Neural cell (in vitro differentiated cells): ENCODE results near the gene PBXIP1. TPM values are rescaled to one million over a fixed set of nuclear protein-coding genes. Genes with fewer than 3 reads are reported as not detected.

Source experiments
- H2AFZ ChIP-seq: fragments of 200-600, 300-800 bp; sonication (generic), shearing (Covaris generic); 2 replicates; pipeline ENCODE4 v1.6.0; 2014; ENCODE audit warnings: low read depth, mild to moderate bottlenecking, antibody characterized with exemption, low read length, moderate library complexity
- H3F3A ChIP-seq: fragments of 200-600 bp; shearing (Covaris generic); 2 replicates; pipeline ENCODE4 v1.6.1; 2016; ENCODE audit warnings: mild to moderate bottlenecking, moderate library complexity, mixed read lengths, antibody characterized with exemption, low read length; ENCODE audit not compliant: insufficient read depth, poor library complexity, severe bottlenecking
- H3K27ac ChIP-seq: fragments of 200-600, 300-800 bp; sonication (generic), shearing (Covaris generic); 2 replicates; pipeline ENCODE4 v1.5.1; 2014; ENCODE audit warnings: mild to moderate bottlenecking, low read length, moderate library complexity
- H3K27me3 ChIP-seq: fragments of 300-800, 200-600 bp; sonication (generic), shearing (Covaris generic); 2 replicates; pipeline ENCODE4 v1.6.0; 2014; ENCODE audit warnings: mild to moderate bottlenecking, low read depth, low read length, moderate library complexity; ENCODE audit not compliant: insufficient read depth
- H3K36me3 ChIP-seq: fragments of 300-800, 200-600 bp; sonication (generic), shearing (Covaris generic); 2 replicates; pipeline ENCODE4 v1.5.1; 2014; ENCODE audit warnings: mild to moderate bottlenecking, antibody characterized with exemption, low read length, moderate library complexity; ENCODE audit not compliant: insufficient read depth
- H3K4me2 ChIP-seq: fragments of 300-800, 200-600 bp; sonication (generic), shearing (Covaris generic); 2 replicates; pipeline ENCODE4 v1.6.0; 2014; ENCODE audit warnings: mild to moderate bottlenecking, low read length
- H3K4me3 ChIP-seq: fragments of 300-800, 200-600 bp; sonication (generic), shearing (Covaris generic); 2 replicates; pipeline ENCODE4 v1.5.1; 2014; ENCODE audit warnings: mild to moderate bottlenecking, low read length, moderate library complexity
- H3K79me2 ChIP-seq: fragments of 200-600 bp; shearing (Covaris generic); replicated peaks from 2 replicates; pipeline ENCODE4 v1.6.0; 2014; ENCODE audit warnings: mild to moderate bottlenecking, low read length, moderate library complexity; ENCODE audit not compliant: insufficient read depth
- H3K9ac ChIP-seq: fragments of 300-800, 200-600 bp; sonication (generic), shearing (Covaris generic); 2 replicates; pipeline ENCODE4 v1.6.1; 2016; ENCODE audit warnings: mild to moderate bottlenecking, low read length, mixed read lengths
- H3K9me2 ChIP-seq: fragments of 200-600 bp; shearing (Covaris generic); 2 replicates; pipeline ENCODE4 v1.6.1; 2016; ENCODE audit warnings: mild to moderate bottlenecking, low read length, mixed read lengths; ENCODE audit not compliant: insufficient read depth
- H3K9me3 ChIP-seq: fragments of 200-600, 300-800 bp; sonication (generic), shearing (Covaris generic); 2 replicates; pipeline ENCODE4 v1.6.1; 2016; ENCODE audit warnings: mild to moderate bottlenecking, mixed run types, low read length, moderate library complexity, mixed read lengths
- H4K20me1 ChIP-seq: fragments of 200-600 bp; shearing (Covaris generic); 2 replicates; pipeline ENCODE4 v1.6.1; 2016; ENCODE audit warnings: mild to moderate bottlenecking, mixed run types; ENCODE audit not compliant: insufficient read depth
- CTCF ChIP-seq: fragments of 450-650 bp; IDR thresholded peaks from 2 replicates; pipeline ENCODE4 v1.5.1; 2014; ENCODE audit warnings: antibody characterized with exemption, mild to moderate bottlenecking, moderate library complexity; ENCODE audit not compliant: poor library complexity, severe bottlenecking
- EP300 ChIP-seq: fragments of 450-650 bp; conservative IDR thresholded peaks from 2 replicates; pipeline ENCODE4 v1.6.1; 2014; ENCODE audit warnings: antibody characterized with exemption, mild to moderate bottlenecking, moderate library complexity; ENCODE audit not compliant: poor library complexity, severe bottlenecking
- EZH2 ChIP-seq: fragments of 200-600, 300-800 bp; shearing (Covaris generic), sonication (generic); IDR thresholded peaks from 2 replicates; pipeline ENCODE4 v1.6.1; 2014; ENCODE audit warnings: antibody characterized with exemption, low read length, borderline replicate concordance, mild to moderate bottlenecking; ENCODE audit not compliant: insufficient read depth, poor library complexity, severe bottlenecking
- MXI1 ChIP-seq: fragments of 450-650 bp; conservative IDR thresholded peaks from 2 replicates; pipeline ENCODE4 v1.6.1; 2014; ENCODE audit warnings: antibody characterized with exemption, mild to moderate bottlenecking; ENCODE audit not compliant: poor library complexity, severe bottlenecking
- POLR2AphosphoS5 ChIP-seq: IDR thresholded peaks from 2 replicates; pipeline ENCODE4 v1.6.1; 2012
- RAD21 ChIP-seq: fragments of 450-650 bp; conservative IDR thresholded peaks from 2 replicates; pipeline ENCODE4 v1.6.1; 2014; ENCODE audit warnings: antibody characterized with exemption, mild to moderate bottlenecking, moderate library complexity
- SMC3 ChIP-seq: fragments of 450-650 bp; conservative IDR thresholded peaks from 2 replicates; pipeline ENCODE4 v1.6.1; 2014; ENCODE audit warnings: antibody characterized with exemption, mild to moderate bottlenecking, moderate library complexity; ENCODE audit not compliant: poor library complexity
- TAF1 ChIP-seq: IDR thresholded peaks from 2 replicates; pipeline ENCODE4 v1.6.1; 2012; ENCODE audit warnings: low read depth
- polyA plus RNA-seq: library from polyadenylated mRNA; depleted of rRNA; stranded (reverse); fragments of >200 nt; gene quantifications from 2 replicates; pipeline ENCODE4 v1.2.3, GENCODE V29; 2014
- TF ChIP-seq, protein P1 (sequence below): IDR thresholded peaks from 2 replicates; pipeline ENCODE4 v1.6.1; 2012; ENCODE audit warnings: borderline replicate concordance

The PBXIP1 gene
- polyA plus RNA-seq, 1 donor from 2014 or later, result 5.4 TPM

DNA sequence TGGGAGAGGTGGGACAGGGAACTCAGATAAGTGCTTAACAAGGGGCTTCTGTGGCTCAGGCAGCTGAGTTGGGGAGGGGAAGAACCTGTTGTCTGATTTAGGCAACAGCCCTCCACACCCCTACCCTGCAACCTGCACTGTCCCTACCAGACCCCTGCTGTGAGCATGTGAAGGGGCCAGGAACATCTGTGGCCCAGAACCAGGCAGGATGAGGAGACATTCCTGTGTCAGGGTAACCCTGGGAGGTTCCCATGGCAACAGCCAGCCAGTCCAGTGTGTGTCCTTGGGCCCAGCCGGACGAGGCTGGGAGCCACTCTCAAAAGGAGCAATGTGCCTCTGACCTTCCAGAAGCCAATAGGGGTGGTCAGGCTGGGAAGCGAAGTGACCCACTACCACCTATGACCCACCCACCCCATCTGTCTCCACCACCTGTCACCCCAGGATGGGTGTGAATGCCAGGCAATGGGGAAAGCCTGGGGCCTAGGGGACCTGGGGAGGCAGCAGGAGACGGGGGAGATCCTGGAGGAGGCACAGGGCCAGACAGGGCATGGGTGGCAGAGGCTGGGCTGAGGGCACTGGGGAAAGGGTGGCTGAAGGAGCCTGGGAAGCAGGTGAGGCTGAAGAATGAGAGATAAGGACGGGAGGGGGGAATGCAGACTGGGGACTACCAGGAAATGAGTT lies 14.4 kb downstream of the PBXIP1 start:
- H3K9me2 ChIP-seq, result no peaks in the 10 kb centered on the region
- TF ChIP-seq RAD21, result no peak
- no peak for TF ChIP-seq EP300
- TF ChIP-seq TAF1, result no peak
- TF ChIP-seq SMC3, result no peak
- TF ChIP-seq MXI1, result no peak
- no peak for TF ChIP-seq EZH2
- no peak for TF ChIP-seq CTCF
- TF ChIP-seq POLR2AphosphoS5, result no peak
- TF ChIP-seq, protein P1, sequence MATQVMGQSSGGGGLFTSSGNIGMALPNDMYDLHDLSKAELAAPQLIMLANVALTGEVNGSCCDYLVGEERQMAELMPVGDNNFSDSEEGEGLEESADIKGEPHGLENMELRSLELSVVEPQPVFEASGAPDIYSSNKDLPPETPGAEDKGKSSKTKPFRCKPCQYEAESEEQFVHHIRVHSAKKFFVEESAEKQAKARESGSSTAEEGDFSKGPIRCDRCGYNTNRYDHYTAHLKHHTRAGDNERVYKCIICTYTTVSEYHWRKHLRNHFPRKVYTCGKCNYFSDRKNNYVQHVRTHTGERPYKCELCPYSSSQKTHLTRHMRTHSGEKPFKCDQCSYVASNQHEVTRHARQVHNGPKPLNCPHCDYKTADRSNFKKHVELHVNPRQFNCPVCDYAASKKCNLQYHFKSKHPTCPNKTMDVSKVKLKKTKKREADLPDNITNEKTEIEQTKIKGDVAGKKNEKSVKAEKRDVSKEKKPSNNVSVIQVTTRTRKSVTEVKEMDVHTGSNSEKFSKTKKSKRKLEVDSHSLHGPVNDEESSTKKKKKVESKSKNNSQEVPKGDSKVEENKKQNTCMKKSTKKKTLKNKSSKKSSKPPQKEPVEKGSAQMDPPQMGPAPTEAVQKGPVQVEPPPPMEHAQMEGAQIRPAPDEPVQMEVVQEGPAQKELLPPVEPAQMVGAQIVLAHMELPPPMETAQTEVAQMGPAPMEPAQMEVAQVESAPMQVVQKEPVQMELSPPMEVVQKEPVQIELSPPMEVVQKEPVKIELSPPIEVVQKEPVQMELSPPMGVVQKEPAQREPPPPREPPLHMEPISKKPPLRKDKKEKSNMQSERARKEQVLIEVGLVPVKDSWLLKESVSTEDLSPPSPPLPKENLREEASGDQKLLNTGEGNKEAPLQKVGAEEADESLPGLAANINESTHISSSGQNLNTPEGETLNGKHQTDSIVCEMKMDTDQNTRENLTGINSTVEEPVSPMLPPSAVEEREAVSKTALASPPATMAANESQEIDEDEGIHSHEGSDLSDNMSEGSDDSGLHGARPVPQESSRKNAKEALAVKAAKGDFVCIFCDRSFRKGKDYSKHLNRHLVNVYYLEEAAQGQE, result no peak
- H2AFZ ChIP-seq, result no peak overlapping the region
- H3K27me3 ChIP-seq, result no peaks in the 10 kb centered on the region
- no peaks in the 10 kb centered on the region for H3K9me3 ChIP-seq
- no peak overlapping the region for H3K4me3 ChIP-seq
- no peak overlapping the region for H3K9ac ChIP-seq
- no peaks in the 10 kb centered on the region for H4K20me1 ChIP-seq
- no peaks in the 10 kb centered on the region for H3F3A ChIP-seq
- no peak overlapping the region for H3K27ac ChIP-seq
- H3K4me2 ChIP-seq, result no peak overlapping the region
- no peaks in the 10 kb centered on the region for H3K36me3 ChIP-seq
- H3K79me2 ChIP-seq, result no peaks in the 10 kb centered on the region

DNA sequence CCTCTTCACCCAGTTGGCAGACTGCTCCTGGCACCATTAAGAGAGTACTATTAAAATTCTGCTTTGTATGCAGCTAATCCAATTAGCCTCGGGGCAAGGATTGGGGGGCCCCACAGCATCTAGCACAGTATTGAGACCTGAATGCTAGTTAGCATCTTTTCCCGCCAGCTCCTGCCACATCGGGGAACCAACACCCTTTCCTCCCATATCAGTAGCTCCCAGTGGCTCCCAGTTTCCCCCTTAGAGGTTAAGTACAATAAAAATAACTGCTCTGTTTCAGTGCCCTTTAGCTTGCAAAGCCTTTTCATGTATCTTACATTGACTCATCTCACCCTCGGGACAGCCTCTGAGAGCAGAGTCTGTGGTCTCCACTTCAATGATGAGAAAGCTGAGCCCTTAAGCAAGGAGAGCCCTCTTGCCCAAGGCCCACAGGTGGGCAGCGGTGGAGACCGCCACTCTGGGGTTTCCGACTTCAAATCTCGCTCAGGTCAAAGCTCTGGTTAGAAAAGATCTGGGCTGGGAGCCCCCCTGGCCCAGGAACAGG lies 15.2 kb downstream of the PBXIP1 start:
- no peak overlapping the region for H3K9ac ChIP-seq
- no peaks in the 10 kb centered on the region for H3K36me3 ChIP-seq
- H3K4me3 ChIP-seq, result no peak overlapping the region
- no peak overlapping the region for H2AFZ ChIP-seq
- no peak overlapping the region for H3K27ac ChIP-seq
- H3K79me2 ChIP-seq, result no peaks in the 10 kb centered on the region
- no peaks in the 10 kb centered on the region for H4K20me1 ChIP-seq
- no peak overlapping the region for H3K4me2 ChIP-seq
- H3K9me3 ChIP-seq, result no peaks in the 10 kb centered on the region
- H3K9me2 ChIP-seq, result no peaks in the 10 kb centered on the region
- TF ChIP-seq EP300 (no peak), POLR2AphosphoS5 (no peak), TAF1 (no peak), CTCF (no peak), SMC3 (no peak)
- TF ChIP-seq, protein P1, result no peak
- no peaks in the 10 kb centered on the region for H3F3A ChIP-seq
- no peaks in the 10 kb centered on the region for H3K27me3 ChIP-seq
